Measurements from ENCODE around the gene MNT. TPM values are rescaled to one million over a fixed set of nuclear protein-coding genes. Genes with fewer than 3 reads are reported as not detected.
A peak's percentile ranks its signal among the peaks of the same experiment; 100 is the strongest.
"Not testable (repeated sequence)": the region's sequence is repeated elsewhere in the genome, so short reads cannot be mapped to it uniquely, and the experiment has no call there.

The MNT gene
- total RNA-seq = 10 to 100 TPM; 35.6 to 38.6 TPM

- H3K4me3 Mint-ChIP-seq = peak within 1 kb of the TSS; percentile 93
- H3K36me3 Mint-ChIP-seq = no peaks in the 10 kb centered on the region
- no peaks in the 10 kb centered on the region for H3K9me3 Mint-ChIP-seq
- POLR2A ChIA-PET = interaction anchor here (0.8 to 4.5 kb wide), 7 partner anchors 9 to 342 kb away, joined by 3 to 73 read pairs (median 7); partner anchors contain the start of gene TSR1
- H3K27me3 Mint-ChIP-seq = no peaks in the 10 kb centered on the region
- peak within 1 kb of the TSS; percentile 100 for H3K27ac Mint-ChIP-seq
- DNase-seq = peak; percentile 97
- peaks cover 44% of the 10 kb centered on the region for H3K4me1 Mint-ChIP-seq
- peak; percentile 35 for ATAC-seq (ENCODE audit: low read depth)
Observed at GRCh38 chr17:2400877-2401425, at the start of gene MNT. Gene MNT, minus strand, starts transcription at chr17:2401060. Its CDS starts 348 bp downstream, at chr17:2400712.

- POLR2A ChIA-PET = no interaction called here
- Mint-ChIP-seq H3K36me3 (peaks cover 5% of the 10 kb centered on the region), H3K27me3 (no peaks in the 10 kb centered on the region)
Observed at GRCh38 chr17:2450016-2450650, 49.3 kb upstream of the MNT start.

GRCh38 chr17:2449486-2449885 lies 48.6 kb upstream of the MNT start:
- Mint-ChIP-seq H3K9me3 (peaks cover 3% of the 10 kb centered on the region), H3K4me3 (no peak overlapping the region), H3K27ac (no peak overlapping the region), H3K4me1 (no peaks in the 10 kb centered on the region), H3K36me3 (peaks cover 5% of the 10 kb centered on the region), H3K27me3 (no peaks in the 10 kb centered on the region)
- POLR2A ChIA-PET = interaction anchor here (0.7 kb wide), 2 partner anchors 7 to 19 kb away, joined by 3 to 4 read pairs; no protein-coding TSS in a partner anchor
- ATAC-seq (ENCODE audit: low read depth) (no peak), DNase-seq (no peak)

More at GRCh38 chr17:2450016-2450650, 49.3 kb upstream of the MNT start:
- Mint-ChIP-seq H3K4me3 (no peak overlapping the region), H3K9me3 (peaks cover 3% of the 10 kb centered on the region), H3K27ac (no peak overlapping the region), H3K4me1 (no peaks in the 10 kb centered on the region)
- no peak for DNase-seq
- no peak for ATAC-seq (ENCODE audit: low read depth)

- H3K27ac Mint-ChIP-seq; H3K9me3 Mint-ChIP-seq; POLR2A ChIA-PET; H3K4me1 Mint-ChIP-seq; H3K4me3 Mint-ChIP-seq; ATAC-seq (ENCODE audit: low read depth); H3K36me3 Mint-ChIP-seq; DNase-seq; H3K27me3 Mint-ChIP-seq: not testable (repeated sequence)
Observed at GRCh38 chr17:2447479-2447878, 46.6 kb upstream of the MNT start.

- Mint-ChIP-seq H3K9me3 (peaks cover 3% of the 10 kb centered on the region), H3K27me3 (no peaks in the 10 kb centered on the region), H3K4me3 (no peak overlapping the region), H3K27ac (no peak overlapping the region), H3K36me3 (peaks cover 13% of the 10 kb centered on the region), H3K4me1 (no peaks in the 10 kb centered on the region)
- POLR2A ChIA-PET = no interaction called here
- no peak for ATAC-seq (ENCODE audit: low read depth)
- DNase-seq = no peak
Observed at GRCh38 chr17:2445638-2446037, 44.8 kb upstream of the MNT start.

GRCh38 chr17:2444382-2444781 lies 43.5 kb upstream of the MNT start:
- Mint-ChIP-seq H3K27ac (no peak overlapping the region), H3K36me3 (peaks cover 13% of the 10 kb centered on the region), H3K4me3 (no peak overlapping the region), H3K4me1 (no peaks in the 10 kb centered on the region), H3K27me3 (no peaks in the 10 kb centered on the region), H3K9me3 (peaks cover 3% of the 10 kb centered on the region)
- POLR2A ChIA-PET = interaction anchor here (0.7 kb wide), 1 partner anchor 520 kb away, joined by 5 read pairs; no protein-coding TSS in a partner anchor
- ATAC-seq (ENCODE audit: low read depth) = no peak
- DNase-seq = no peak

- Mint-ChIP-seq H3K9me3 (peaks cover 3% of the 10 kb centered on the region), H3K27me3 (no peaks in the 10 kb centered on the region), H3K27ac (no peak overlapping the region), H3K4me3 (no peak overlapping the region), H3K4me1 (no peaks in the 10 kb centered on the region), H3K36me3 (peaks cover 16% of the 10 kb centered on the region)
- no peak for ATAC-seq (ENCODE audit: low read depth)
- POLR2A ChIA-PET = no interaction called here
- no peak for DNase-seq
Observed at GRCh38 chr17:2442166-2442565, 41.3 kb upstream of the MNT start.

GRCh38 chr17:2440930-2441329 lies 40.1 kb upstream of the MNT start:
- DNase-seq (no peak), ATAC-seq (ENCODE audit: low read depth) (no peak)
- Mint-ChIP-seq H3K4me1 (no peaks in the 10 kb centered on the region), H3K27me3 (no peaks in the 10 kb centered on the region), H3K36me3 (peaks cover 17% of the 10 kb centered on the region), H3K4me3 (no peak overlapping the region), H3K9me3 (peaks cover 1% of the 10 kb centered on the region), H3K27ac (no peak overlapping the region)
- POLR2A ChIA-PET = no interaction called here

- DNase-seq; H3K9me3 Mint-ChIP-seq; POLR2A ChIA-PET; H3K4me3 Mint-ChIP-seq; H3K4me1 Mint-ChIP-seq; ATAC-seq (ENCODE audit: low read depth); H3K27me3 Mint-ChIP-seq; H3K27ac Mint-ChIP-seq: not testable (repeated sequence)
- peaks cover 15% of the 10 kb centered on the region for H3K36me3 Mint-ChIP-seq
Observed at GRCh38 chr17:2439997-2440396, 39.1 kb upstream of the MNT start.

GRCh38 chr17:2438823-2439222 lies 38.0 kb upstream of the MNT start:
- POLR2A ChIA-PET = interaction anchor here (0.6 kb wide), 1 partner anchor 134 kb away, joined by 3 read pairs; no protein-coding TSS in a partner anchor
- H3K9me3 Mint-ChIP-seq = no peaks in the 10 kb centered on the region
- no peaks in the 10 kb centered on the region for H3K27me3 Mint-ChIP-seq
- H3K4me3 Mint-ChIP-seq = no peak overlapping the region
- no peaks in the 10 kb centered on the region for H3K4me1 Mint-ChIP-seq
- DNase-seq (no peak), ATAC-seq (ENCODE audit: low read depth) (no peak)
- H3K36me3 Mint-ChIP-seq = peaks cover 15% of the 10 kb centered on the region
- H3K27ac Mint-ChIP-seq = no peak overlapping the region

- Mint-ChIP-seq H3K4me1 (no peaks in the 10 kb centered on the region), H3K36me3 (peaks cover 16% of the 10 kb centered on the region), H3K4me3 (no peak overlapping the region), H3K9me3 (no peaks in the 10 kb centered on the region), H3K27me3 (no peaks in the 10 kb centered on the region), H3K27ac (no peak overlapping the region)
- ATAC-seq (ENCODE audit: low read depth) (no peak), DNase-seq (no peak)
- POLR2A ChIA-PET = no interaction called here
Observed at GRCh38 chr17:2436316-2436905, 35.6 kb upstream of the MNT start.

- Mint-ChIP-seq H3K4me1 (no peaks in the 10 kb centered on the region), H3K27ac (no peak overlapping the region), H3K9me3 (no peaks in the 10 kb centered on the region), H3K27me3 (no peaks in the 10 kb centered on the region), H3K4me3 (no peak overlapping the region), H3K36me3 (peaks cover 10% of the 10 kb centered on the region)
- POLR2A ChIA-PET = no interaction called here
- ATAC-seq (ENCODE audit: low read depth) (no peak), DNase-seq (no peak)
Observed at GRCh38 chr17:2435862-2436261, 35.0 kb upstream of the MNT start.

- H3K27ac Mint-ChIP-seq = no peak overlapping the region
- POLR2A ChIA-PET = no interaction called here
Observed at GRCh38 chr17:2435181-2435741, 34.4 kb upstream of the MNT start.

GRCh38 chr17:2433696-2434095 lies 32.8 kb upstream of the MNT start:
- Mint-ChIP-seq H3K4me1 (no peaks in the 10 kb centered on the region), H3K9me3 (no peaks in the 10 kb centered on the region), H3K27ac (no peak overlapping the region), H3K27me3 (no peaks in the 10 kb centered on the region), H3K4me3 (no peak overlapping the region), H3K36me3 (peaks cover 6% of the 10 kb centered on the region)
- DNase-seq (no peak), ATAC-seq (ENCODE audit: low read depth) (no peak)
- POLR2A ChIA-PET = no interaction called here

More at GRCh38 chr17:2435181-2435741, 34.4 kb upstream of the MNT start:
- DNase-seq = no peak
- Mint-ChIP-seq H3K9me3 (no peaks in the 10 kb centered on the region), H3K4me3 (no peak overlapping the region), H3K27me3 (no peaks in the 10 kb centered on the region), H3K36me3 (peaks cover 9% of the 10 kb centered on the region), H3K4me1 (no peaks in the 10 kb centered on the region)
- no peak for ATAC-seq (ENCODE audit: low read depth)

Measured in activated naive CD8-positive, alpha-beta T cell treated with anti-CD3 and anti-CD28 coated beads, Interleukin-2, amount 10 ng/mL, durations not matched to agents 7 days and 5 days (primary cell).